Fibroblast of mammary gland (primary cell): Measurements from ENCODE around the gene RAD54L.

Source experiments
- DNase-seq: peaks from one replicate; pipeline ENCODE4 v3.0.0-alpha.2; 2010; ENCODE audit warnings: low read depth
- H3K4me3 ChIP-seq: 2 replicates; pipeline ENCODE4 v1.5.1; 2011; ENCODE audit warnings: low read depth, mild to moderate bottlenecking, low read length, moderate library complexity; ENCODE audit not compliant: control insufficient read depth
- CTCF ChIP-seq: conservative IDR thresholded peaks from 2 replicates; pipeline ENCODE4 v1.5.1; 2011; ENCODE audit warnings: low read depth, low read length, inconsistent platforms; ENCODE audit not compliant: control insufficient read depth, insufficient read depth

RAD54L gene

DNA sequence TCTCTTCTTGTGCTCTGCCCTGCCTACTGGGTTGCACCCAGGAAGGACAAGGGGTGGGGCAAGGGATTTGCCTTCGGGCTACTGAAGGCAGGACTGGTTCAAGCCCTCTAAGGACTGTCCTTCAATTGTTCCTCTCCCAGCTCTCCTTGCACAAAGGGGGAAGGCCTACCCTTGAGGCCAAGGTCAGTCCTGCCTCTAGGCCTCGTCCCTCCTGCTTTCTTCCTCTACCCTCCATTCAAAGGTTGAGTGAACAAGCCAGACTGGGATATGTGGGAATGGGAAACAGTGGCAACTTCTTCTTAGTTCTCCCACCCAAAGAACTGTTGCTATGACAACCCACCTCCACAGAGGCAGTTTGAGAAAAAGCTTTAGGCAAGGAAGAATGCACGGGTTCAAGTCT is 41.8 kb upstream of the RAD54L start:
- H3K4me3 ChIP-seq: no peak overlapping the region
- TF ChIP-seq CTCF: no peak
- no peak for DNase-seq

- no peak for DNase-seq
- TF ChIP-seq CTCF: no peak
- H3K4me3 ChIP-seq: no peak overlapping the region
Observed at GRCh38 chr1:46206399-46206798, 41.2 kb upstream of the RAD54L start.

DNA sequence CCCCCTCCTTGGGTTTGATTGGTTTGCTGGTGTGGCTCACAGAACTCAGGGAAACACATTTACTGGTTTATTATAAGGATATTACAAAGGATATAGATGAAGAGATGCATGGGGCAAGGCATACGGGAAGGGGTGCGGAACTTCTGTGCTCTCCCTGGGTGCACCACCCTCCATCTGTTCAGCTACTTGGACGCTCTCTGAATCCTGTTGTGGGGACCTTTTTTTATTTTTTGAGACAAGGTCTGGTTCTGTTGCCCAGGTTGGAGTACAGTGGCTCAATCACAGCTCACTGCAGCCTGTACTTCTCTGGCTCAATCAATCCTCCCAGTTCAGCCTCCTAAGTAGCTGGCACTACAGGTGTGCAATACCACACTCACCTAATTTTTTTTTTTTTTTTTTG is 37.0 kb upstream of the RAD54L start:
- H3K4me3 ChIP-seq: no peak overlapping the region

DNA sequence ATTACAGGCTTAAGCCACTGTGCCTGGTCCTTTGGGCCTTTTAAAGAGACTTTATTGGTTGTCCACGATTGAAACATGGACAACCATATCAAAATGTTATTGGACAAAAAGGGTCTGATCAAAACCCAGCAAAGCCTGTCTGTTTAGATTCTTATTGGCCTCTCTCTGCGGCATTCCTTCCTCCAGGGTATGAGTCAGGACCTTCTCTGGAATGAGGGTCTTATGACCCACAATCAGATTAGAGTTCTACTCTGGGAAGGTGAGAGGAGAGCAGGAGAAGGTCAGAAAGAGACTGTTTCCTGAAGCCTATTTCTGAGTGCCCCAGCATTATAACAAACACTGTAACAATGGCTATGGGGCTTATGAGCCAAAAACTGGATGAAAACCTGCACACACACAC is 36.5 kb upstream of the RAD54L start:
- DNase-seq: no peak
- no peak for TF ChIP-seq CTCF
- no peak overlapping the region for H3K4me3 ChIP-seq

More for the DNA sequence above, 37.0 kb upstream of the RAD54L start:
- TF ChIP-seq CTCF: no peak
- DNase-seq: no peak

DNA sequence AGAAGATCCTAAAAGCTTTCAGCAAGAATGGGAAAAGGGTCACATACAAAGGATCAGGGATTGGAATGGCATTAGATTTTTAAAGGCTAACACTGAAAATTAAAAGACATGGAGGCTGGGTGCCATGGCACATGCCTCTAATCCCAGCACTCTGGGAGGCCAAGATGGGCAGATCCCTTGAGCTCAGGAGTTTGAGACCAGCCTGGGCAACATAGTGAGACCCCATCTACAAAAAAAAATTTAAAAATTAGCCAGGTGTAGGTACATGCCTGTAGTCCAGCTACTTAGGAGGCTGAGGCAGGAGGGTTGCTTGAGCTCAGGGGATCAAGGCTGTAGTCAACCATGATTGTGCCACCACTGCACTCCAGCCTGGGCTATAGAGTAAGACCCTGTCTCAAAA is 32.1 kb upstream of the RAD54L start:
- no peak for DNase-seq
- no peak for TF ChIP-seq CTCF
- H3K4me3 ChIP-seq: no peak overlapping the region

DNA sequence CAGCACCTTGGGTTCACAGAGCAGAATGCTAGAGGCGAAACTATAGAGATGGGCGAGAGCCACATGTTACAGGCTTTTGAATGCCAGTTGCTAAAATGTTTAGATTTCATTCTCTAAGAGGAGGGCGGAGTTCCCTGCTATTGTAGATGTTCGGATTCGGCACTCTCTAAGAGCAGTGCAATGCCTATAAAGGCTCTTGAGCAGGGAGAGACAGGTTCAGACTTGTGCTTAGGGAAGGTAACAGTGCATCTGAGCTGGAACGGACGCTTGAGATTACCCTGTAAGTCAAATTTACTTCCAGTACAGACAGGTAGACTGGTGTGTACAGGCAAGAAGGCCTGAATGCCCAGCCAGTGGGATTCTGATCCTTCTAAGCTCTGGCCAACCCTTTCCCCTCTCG is 29.1 kb upstream of the RAD54L start:
- H3K4me3 ChIP-seq: no peak overlapping the region
- TF ChIP-seq CTCF: no peak
- no peak for DNase-seq
